ENCODE results near the gene FARS2. TPM values are rescaled to one million over a fixed set of nuclear protein-coding genes. Genes with fewer than 3 reads are reported as not detected.

The FARS2 gene
- total and polyA plus RNA-seq, 2 experiments from 2014 or later, result 9.9 to 15.4 TPM

GRCh38 chr6:5663739-5664138 lies 402.4 kb downstream of the FARS2 start:
- Histone ChIP-seq H3K27me3 (no peaks in the 10 kb centered on the region), H3K9me3 (ENCODE audit: low read depth) (no peaks in the 10 kb centered on the region), H3K36me3 (replicated peaks; ENCODE audit: insufficient read depth, low read depth) (no peaks in the 10 kb centered on the region), H3K79me2 (no peaks in the 10 kb centered on the region), H3K4me2 (no peak overlapping the region), H3K27ac (no peak overlapping the region), H4K20me1 (ENCODE audit: insufficient read depth, poor library complexity, severe bottlenecking) (no peaks in the 10 kb centered on the region), H3K4me1 (ENCODE audit: insufficient read depth) (no peaks in the 10 kb centered on the region), H3K9me2 (replicated peaks; ENCODE audit: insufficient read depth) (no peaks in the 10 kb centered on the region), H2AFZ (no peak overlapping the region), H3K4me3 (no peak overlapping the region)
- WGBS (ENCODE audit: low lambda C conversion rate, missing lambda C conversion rate), result 81% methylated on average over 2 of the region's 2 CpGs
- DNase-seq (ENCODE audit: low spot score), result no peak
- TF ChIP-seq EZH2 (IDR thresholded peaks at IDR 0.05; ENCODE audit: borderline replicate concordance), result no peak
- TF ChIP-seq EZH2phosphoT487 (IDR thresholded peaks at IDR 0.05; ENCODE audit: low read depth, severe bottlenecking, unreplicated experiment), result no peak
- no peak for TF ChIP-seq CTCF (IDR thresholded peaks at IDR 0.05; ENCODE audit: poor library complexity)

DNA sequence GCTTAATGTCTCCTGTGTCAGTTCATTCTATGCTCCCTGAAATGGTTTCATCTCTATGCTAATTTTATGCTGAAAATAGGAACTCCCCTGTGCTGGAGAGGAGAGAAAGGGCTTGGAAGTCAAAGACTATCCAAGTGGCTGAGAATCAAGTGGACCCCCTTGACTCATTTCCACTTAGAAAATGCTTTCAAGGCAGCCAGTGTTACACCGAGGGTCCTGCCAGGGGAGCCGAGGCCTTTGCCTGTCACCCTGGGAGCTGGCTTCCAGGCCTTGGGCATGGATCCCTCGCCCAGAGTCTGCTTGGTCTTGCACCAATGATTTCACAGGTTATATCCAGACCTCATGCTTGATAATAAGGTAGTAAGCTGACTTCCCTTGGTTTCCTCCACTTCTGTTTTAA lies 402.8 kb downstream of the FARS2 start:
- Histone ChIP-seq H2AFZ (no peak overlapping the region), H3K27ac (no peak overlapping the region), H3K79me2 (no peaks in the 10 kb centered on the region), H3K9me2 (replicated peaks; ENCODE audit: insufficient read depth) (no peaks in the 10 kb centered on the region), H4K20me1 (ENCODE audit: insufficient read depth, poor library complexity, severe bottlenecking) (no peaks in the 10 kb centered on the region), H3K27me3 (no peaks in the 10 kb centered on the region), H3K4me1 (ENCODE audit: insufficient read depth) (no peaks in the 10 kb centered on the region), H3K4me2 (no peak overlapping the region), H3K9me3 (ENCODE audit: low read depth) (no peaks in the 10 kb centered on the region), H3K36me3 (replicated peaks; ENCODE audit: insufficient read depth, low read depth) (no peaks in the 10 kb centered on the region), H3K4me3 (no peak overlapping the region)
- TF ChIP-seq EZH2 (IDR thresholded peaks at IDR 0.05; ENCODE audit: borderline replicate concordance) (no peak), CTCF (IDR thresholded peaks at IDR 0.05; ENCODE audit: poor library complexity) (no peak), EZH2phosphoT487 (IDR thresholded peaks at IDR 0.05; ENCODE audit: low read depth, severe bottlenecking, unreplicated experiment) (no peak)
- WGBS (ENCODE audit: low lambda C conversion rate, missing lambda C conversion rate), result 87% methylated on average over 3 of the region's 3 CpGs
- no peak for DNase-seq (ENCODE audit: low spot score)

DNA sequence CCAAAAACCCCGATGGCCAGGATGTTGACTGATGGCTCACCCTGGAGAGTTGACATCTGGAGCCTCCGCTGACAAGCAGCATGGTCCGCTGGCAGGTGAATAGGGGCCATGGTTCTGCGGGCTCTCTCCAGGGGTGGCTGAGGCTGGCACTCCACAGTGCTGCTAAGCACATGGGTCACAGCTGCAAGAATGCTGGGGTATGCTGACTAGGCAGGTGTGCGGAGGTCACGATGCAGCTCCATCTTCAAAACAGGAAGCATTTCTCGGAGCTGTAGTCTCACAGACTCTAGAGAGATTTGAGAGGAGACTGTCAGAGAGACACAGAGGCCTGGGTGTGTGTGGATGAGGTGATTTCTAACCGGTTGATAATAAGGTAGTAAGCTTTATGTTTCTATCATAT lies 403.9 kb downstream of the FARS2 start:
- no peak for TF ChIP-seq CTCF (IDR thresholded peaks at IDR 0.05; ENCODE audit: poor library complexity)
- no peak for TF ChIP-seq EZH2phosphoT487 (IDR thresholded peaks at IDR 0.05; ENCODE audit: low read depth, severe bottlenecking, unreplicated experiment)
- TF ChIP-seq EZH2 (IDR thresholded peaks at IDR 0.05; ENCODE audit: borderline replicate concordance), result no peak
- Histone ChIP-seq H3K27me3 (no peaks in the 10 kb centered on the region), H3K4me1 (ENCODE audit: insufficient read depth) (no peaks in the 10 kb centered on the region), H4K20me1 (ENCODE audit: insufficient read depth, poor library complexity, severe bottlenecking) (no peaks in the 10 kb centered on the region), H3K4me2 (no peak overlapping the region), H3K27ac (no peak overlapping the region), H3K9me2 (replicated peaks; ENCODE audit: insufficient read depth) (no peaks in the 10 kb centered on the region), H2AFZ (no peak overlapping the region), H3K36me3 (replicated peaks; ENCODE audit: insufficient read depth, low read depth) (no peaks in the 10 kb centered on the region), H3K9me3 (ENCODE audit: low read depth) (no peaks in the 10 kb centered on the region), H3K79me2 (no peaks in the 10 kb centered on the region), H3K4me3 (no peak overlapping the region)
- 83% methylated on average over 8 of the region's 8 CpGs for WGBS (ENCODE audit: low lambda C conversion rate, missing lambda C conversion rate)
- no peak for DNase-seq (ENCODE audit: low spot score)

DNA sequence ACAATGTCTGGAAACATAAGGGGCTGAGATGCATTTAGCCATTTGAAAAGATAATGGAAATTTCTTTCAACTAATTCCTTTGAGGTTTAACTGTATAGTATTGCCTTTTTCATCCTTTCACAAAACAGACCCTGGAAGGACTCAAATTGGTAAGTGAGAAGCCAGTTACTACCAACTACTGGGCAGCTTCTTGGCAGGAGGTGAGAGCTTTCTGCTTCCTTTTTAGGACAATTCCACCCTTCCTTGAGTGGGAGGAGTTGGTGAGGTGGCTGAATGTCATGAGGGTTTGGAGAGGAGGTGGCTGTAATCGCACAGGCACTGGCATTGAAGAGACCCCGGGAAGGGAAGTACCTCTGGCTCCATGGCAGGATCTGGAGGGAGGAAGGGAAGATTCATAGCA lies 404.4 kb downstream of the FARS2 start:
- Histone ChIP-seq H4K20me1 (ENCODE audit: insufficient read depth, poor library complexity, severe bottlenecking) (no peaks in the 10 kb centered on the region), H3K4me3 (no peak overlapping the region), H3K27me3 (no peaks in the 10 kb centered on the region), H3K4me1 (ENCODE audit: insufficient read depth) (no peaks in the 10 kb centered on the region), H3K9me2 (replicated peaks; ENCODE audit: insufficient read depth) (no peaks in the 10 kb centered on the region), H3K4me2 (no peak overlapping the region), H2AFZ (no peak overlapping the region), H3K79me2 (no peaks in the 10 kb centered on the region), H3K27ac (no peak overlapping the region), H3K36me3 (replicated peaks; ENCODE audit: insufficient read depth, low read depth) (no peaks in the 10 kb centered on the region), H3K9me3 (ENCODE audit: low read depth) (no peaks in the 10 kb centered on the region)
- TF ChIP-seq EZH2 (IDR thresholded peaks at IDR 0.05; ENCODE audit: borderline replicate concordance), result no peak
- no peak for TF ChIP-seq EZH2phosphoT487 (IDR thresholded peaks at IDR 0.05; ENCODE audit: low read depth, severe bottlenecking, unreplicated experiment)
- no peak for TF ChIP-seq CTCF (IDR thresholded peaks at IDR 0.05; ENCODE audit: poor library complexity)
- DNase-seq (ENCODE audit: low spot score), result no peak
- 90% methylated on average over 2 of the region's 2 CpGs for WGBS (ENCODE audit: low lambda C conversion rate, missing lambda C conversion rate)

All from hepatocyte (in vitro differentiated cells).